Activated T-cell treated with anti-CD3 and anti-CD28 coated beads for 48 hours (primary cell): ENCODE data around the gene HES6.

Source experiments
- DNase-seq: peaks from one replicate; pipeline ENCODE4 v3.0.0-alpha.2; 2020; ENCODE audit warnings: low read depth

Gene HES6

GRCh38 chr2:238254095-238254723 lies 14.4 kb upstream of the HES6 start:
- no peak for DNase-seq

- DNase-seq = no peak
Measured at GRCh38 chr2:238252766-238253630, 13.2 kb upstream of the HES6 start.

GRCh38 chr2:238251986-238252385 lies 12.1 kb upstream of the HES6 start:
- DNase-seq = no peak

GRCh38 chr2:238251331-238251730 lies 11.5 kb upstream of the HES6 start:
- DNase-seq = no peak

- no peak for DNase-seq
Measured at GRCh38 chr2:238250896-238251295, 11.1 kb upstream of the HES6 start.

- DNase-seq = no peak
Measured at GRCh38 chr2:238247841-238248453, 8.1 kb upstream of the HES6 start.

GRCh38 chr2:238247002-238247822 lies 7.4 kb upstream of the HES6 start:
- DNase-seq = no peak

- DNase-seq = no peak
Measured at GRCh38 chr2:238244151-238244550, 4.3 kb upstream of the HES6 start.

GRCh38 chr2:238243496-238244076 lies 3.7 kb upstream of the HES6 start:
- no peak for DNase-seq

- no peak for DNase-seq
Measured at GRCh38 chr2:238242731-238243495, 3.1 kb upstream of the HES6 start.

GRCh38 chr2:238241970-238242369 lies 2.1 kb upstream of the HES6 start:
- DNase-seq = no peak

- DNase-seq = no peak
Measured at GRCh38 chr2:238240757-238241711, 1.2 kb upstream of the HES6 start.

GRCh38 chr2:238239543-238239862 lies 335 bp downstream of the HES6 start:
- DNase-seq = no peak

- no peak for DNase-seq
Measured at GRCh38 chr2:238238766-238239542, 884 bp downstream of the HES6 start.

- no peak for DNase-seq
Measured at GRCh38 chr2:238238311-238238765, 1.5 kb downstream of the HES6 start.

GRCh38 chr2:238237431-238238135 lies 2.3 kb downstream of the HES6 start:
- no peak for DNase-seq

- DNase-seq = no peak
Measured at GRCh38 chr2:238236571-238236970, 3.3 kb downstream of the HES6 start.

- no peak for DNase-seq
Measured at GRCh38 chr2:238235856-238236255, 4.0 kb downstream of the HES6 start.

GRCh38 chr2:238235331-238235732 lies 4.5 kb downstream of the HES6 start:
- no peak for DNase-seq
